ENCODE results near the gene NFIX. TPM values are rescaled to one million over a fixed set of nuclear protein-coding genes. Genes with fewer than 3 reads are reported as not detected.

The NFIX gene
- total and polyA plus RNA-seq, 2 of the 13 experiments (the other 11 are each of a cell fraction or from before 2014, with no cell fraction given), result 3.4 to 5.4 TPM

- TF ChIP-seq ZNF318 (CRISPR knock-in tag; IDR thresholded peaks at IDR 0.05) (no peak), TIGD3 (CRISPR knock-in tag; IDR thresholded peaks at IDR 0.05; ENCODE audit: borderline replicate concordance) (no peak), ZNF30 (CRISPR knock-in tag; IDR thresholded peaks at IDR 0.05) (no peak), ARID4A (CRISPR knock-in tag; IDR thresholded peaks at IDR 0.05; ENCODE audit: borderline replicate concordance) (peak; percentile 28; the same call in 1 of the 2 replicates)
- TF ChIP-seq, protein P1, sequence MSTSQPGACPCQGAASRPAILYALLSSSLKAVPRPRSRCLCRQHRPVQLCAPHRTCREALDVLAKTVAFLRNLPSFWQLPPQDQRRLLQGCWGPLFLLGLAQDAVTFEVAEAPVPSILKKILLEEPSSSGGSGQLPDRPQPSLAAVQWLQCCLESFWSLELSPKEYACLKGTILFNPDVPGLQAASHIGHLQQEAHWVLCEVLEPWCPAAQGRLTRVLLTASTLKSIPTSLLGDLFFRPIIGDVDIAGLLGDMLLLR (CRISPR knock-in tag; IDR thresholded peaks at IDR 0.05), result no peak
- TF ChIP-seq, protein P2, sequence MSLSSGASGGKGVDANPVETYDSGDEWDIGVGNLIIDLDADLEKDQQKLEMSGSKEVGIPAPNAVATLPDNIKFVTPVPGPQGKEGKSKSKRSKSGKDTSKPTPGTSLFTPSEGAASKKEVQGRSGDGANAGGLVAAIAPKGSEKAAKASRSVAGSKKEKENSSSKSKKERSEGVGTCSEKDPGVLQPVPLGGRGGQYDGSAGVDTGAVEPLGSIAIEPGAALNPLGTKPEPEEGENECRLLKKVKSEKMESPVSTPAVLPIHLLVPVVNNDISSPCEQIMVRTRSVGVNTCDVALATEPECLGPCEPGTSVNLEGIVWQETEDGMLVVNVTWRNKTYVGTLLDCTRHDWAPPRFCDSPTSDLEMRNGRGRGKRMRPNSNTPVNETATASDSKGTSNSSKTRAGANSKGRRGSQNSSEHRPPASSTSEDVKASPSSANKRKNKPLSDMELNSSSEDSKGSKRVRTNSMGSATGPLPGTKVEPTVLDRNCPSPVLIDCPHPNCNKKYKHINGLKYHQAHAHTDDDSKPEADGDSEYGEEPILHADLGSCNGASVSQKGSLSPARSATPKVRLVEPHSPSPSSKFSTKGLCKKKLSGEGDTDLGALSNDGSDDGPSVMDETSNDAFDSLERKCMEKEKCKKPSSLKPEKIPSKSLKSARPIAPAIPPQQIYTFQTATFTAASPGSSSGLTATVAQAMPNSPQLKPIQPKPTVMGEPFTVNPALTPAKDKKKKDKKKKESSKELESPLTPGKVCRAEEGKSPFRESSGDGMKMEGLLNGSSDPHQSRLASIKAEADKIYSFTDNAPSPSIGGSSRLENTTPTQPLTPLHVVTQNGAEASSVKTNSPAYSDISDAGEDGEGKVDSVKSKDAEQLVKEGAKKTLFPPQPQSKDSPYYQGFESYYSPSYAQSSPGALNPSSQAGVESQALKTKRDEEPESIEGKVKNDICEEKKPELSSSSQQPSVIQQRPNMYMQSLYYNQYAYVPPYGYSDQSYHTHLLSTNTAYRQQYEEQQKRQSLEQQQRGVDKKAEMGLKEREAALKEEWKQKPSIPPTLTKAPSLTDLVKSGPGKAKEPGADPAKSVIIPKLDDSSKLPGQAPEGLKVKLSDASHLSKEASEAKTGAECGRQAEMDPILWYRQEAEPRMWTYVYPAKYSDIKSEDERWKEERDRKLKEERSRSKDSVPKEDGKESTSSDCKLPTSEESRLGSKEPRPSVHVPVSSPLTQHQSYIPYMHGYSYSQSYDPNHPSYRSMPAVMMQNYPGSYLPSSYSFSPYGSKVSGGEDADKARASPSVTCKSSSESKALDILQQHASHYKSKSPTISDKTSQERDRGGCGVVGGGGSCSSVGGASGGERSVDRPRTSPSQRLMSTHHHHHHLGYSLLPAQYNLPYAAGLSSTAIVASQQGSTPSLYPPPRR (CRISPR knock-in tag; IDR thresholded peaks at IDR 0.05; ENCODE audit: borderline replicate concordance), result no peak
These were observed 101.0 kb downstream of the NFIX start (continued) for GRCh38 chr19:13095934-13096927.
